ENCODE data around the gene MACF1. TPM values are rescaled to one million over a fixed set of nuclear protein-coding genes. Genes with fewer than 3 reads are reported as not detected.
"Not testable (repeated sequence)": the region's sequence is repeated elsewhere in the genome, so short reads cannot be mapped to it uniquely, and the experiment has no call there.

Gene MACF1
- total RNA-seq, 4 donors from 2014 or later: 421 to 942 (median 545) TPM

DNA sequence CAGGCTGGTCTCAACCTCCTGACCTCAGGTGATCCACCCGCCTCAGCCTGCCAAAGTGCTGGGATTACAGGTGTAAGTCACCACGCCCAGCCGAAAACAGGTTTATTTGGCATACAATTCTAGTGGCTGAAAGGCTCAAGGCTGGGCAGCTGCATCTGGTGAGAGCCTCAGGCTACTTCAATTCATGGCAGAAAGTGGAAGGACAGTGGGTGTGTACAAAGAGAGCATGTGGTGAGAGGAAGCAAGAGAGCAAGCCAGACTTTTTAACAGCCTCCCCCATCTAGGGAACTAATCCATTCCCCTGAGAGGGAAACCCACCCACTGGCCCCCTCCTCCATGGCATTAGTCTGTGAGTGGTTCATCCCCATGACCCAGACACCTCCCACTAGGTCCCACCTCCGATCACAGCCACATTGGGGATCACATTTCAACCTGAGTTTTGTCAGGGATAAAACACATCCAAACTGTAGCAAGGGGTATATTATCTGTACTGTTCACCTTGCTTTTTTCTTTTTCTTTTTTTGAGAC, 296.4 kb downstream of the MACF1 start:
- Histone ChIP-seq H3K4me1 (no peaks in the 10 kb centered on the region), H3K4me3 (no peak overlapping the region), H3K9me3 (no peaks in the 10 kb centered on the region), H3K36me3 (no peaks in the 10 kb centered on the region), H3K27me3 (peaks cover 3% of the 10 kb centered on the region), H3K27ac (no peak overlapping the region)
- no peak for DNase-seq (ENCODE audit: low spot score in 2 of 2)
- 62% methylated on average over 4 of the region's 4 CpGs for WGBS
- TF ChIP-seq EP300 (IDR thresholded peaks at IDR 0.05) (no peak), POLR2A (IDR thresholded peaks at IDR 0.05) (no peak), CTCF (IDR thresholded peaks at IDR 0.05) (no peak), POLR2AphosphoS5 (IDR thresholded peaks at IDR 0.05) (no peak)

GRCh38 chr1:39501666-39502065, 297.2 kb downstream of the MACF1 start:
- Histone ChIP-seq H3K27me3 (peaks cover 3% of the 10 kb centered on the region), H3K27ac (no peak overlapping the region), H3K4me1 (no peaks in the 10 kb centered on the region), H3K36me3 (no peaks in the 10 kb centered on the region), H3K4me3 (no peak overlapping the region), H3K9me3 (no peaks in the 10 kb centered on the region)
- TF ChIP-seq EP300 (IDR thresholded peaks at IDR 0.05) (no peak), CTCF (IDR thresholded peaks at IDR 0.05) (no peak), POLR2A (IDR thresholded peaks at IDR 0.05) (no peak), POLR2AphosphoS5 (IDR thresholded peaks at IDR 0.05) (no peak)
- WGBS: 74% methylated on average over 5 of the region's 5 CpGs
- DNase-seq (ENCODE audit: low spot score in 2 of 2): no peak

DNA sequence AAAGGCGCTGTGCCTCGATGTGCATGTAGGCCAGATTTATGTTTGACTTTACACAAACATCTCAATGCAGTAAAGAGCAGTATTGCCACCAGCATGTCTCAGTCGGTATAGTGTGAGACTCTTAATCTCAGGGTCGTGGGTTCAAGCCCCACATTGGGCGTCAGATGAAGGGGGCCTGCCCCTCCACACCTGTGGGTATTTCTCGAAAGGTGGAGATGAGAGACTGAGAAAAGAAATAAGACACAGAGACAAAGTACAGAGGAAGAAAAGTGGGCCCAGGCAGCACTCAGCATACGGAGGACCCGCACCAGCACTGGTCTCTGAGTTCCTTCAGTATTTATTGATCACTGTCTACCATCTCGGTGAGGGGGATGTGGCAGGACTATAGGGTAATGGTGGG, 299.9 kb downstream of the MACF1 start:
- H3K9me3 ChIP-seq; H3K4me1 ChIP-seq; DNase-seq (ENCODE audit: low spot score in 2 of 2); H3K36me3 ChIP-seq; H3K27me3 ChIP-seq; H3K4me3 ChIP-seq; H3K27ac ChIP-seq: not testable (repeated sequence)
- 78% methylated on average over 9 of the region's 9 CpGs for WGBS

DNA sequence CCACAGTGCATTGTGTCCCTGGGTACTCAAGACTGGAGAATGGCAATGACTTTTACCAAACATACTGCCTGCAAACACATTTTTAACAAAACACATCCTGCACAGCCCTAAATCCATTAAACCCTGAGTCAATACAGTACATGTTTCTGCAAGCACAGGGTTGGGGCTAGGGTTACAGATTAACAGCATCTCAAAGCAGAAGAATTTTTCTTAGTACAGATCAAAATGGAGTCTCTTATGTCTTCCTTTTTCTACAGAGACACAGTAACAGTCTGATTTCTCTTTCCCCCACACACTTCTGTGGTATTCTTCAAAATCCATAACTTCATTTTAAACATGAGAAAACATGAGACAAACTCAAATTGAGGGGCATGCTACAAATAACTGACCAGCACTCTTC, 300.8 kb downstream of the MACF1 start:
- DNase-seq (ENCODE audit: low spot score in 2 of 2): no peak

DNA sequence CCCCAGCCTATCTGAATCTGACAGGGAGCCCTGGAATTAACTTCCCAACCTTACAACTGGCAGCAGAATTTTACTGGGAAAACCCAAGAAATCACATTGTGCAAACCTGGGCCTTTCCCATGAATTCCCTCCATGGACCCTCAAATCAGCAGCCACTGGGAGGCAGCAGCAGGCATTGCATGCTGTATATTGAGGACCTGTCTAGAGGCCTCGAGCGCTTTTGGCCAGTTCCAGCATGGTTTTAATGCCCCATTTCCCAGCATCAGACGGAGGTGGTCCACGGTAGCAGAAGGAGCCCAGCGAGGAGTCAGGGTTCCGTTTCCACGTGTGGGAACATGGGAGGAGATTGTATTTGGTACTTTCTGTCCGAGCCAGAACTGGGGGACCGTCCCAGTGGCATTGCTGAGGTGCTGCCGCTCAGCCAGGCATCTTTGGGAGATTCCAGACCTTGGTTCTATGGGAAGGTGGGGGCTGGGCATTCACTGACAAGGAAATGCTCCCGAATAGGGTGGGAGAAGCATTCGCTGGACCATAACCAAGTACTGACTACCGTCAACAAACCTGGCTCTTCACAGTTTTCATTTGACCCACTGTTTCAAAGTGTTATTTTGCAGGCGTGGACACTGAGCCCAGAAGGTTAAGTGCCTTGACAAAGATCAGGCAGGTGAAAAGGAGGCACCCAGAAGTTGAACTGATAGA, 302.9 kb downstream of the MACF1 start:
- 86% methylated on average over 13 of the region's 14 CpGs for WGBS
- Histone ChIP-seq H3K36me3 (no peaks in the 10 kb centered on the region), H3K9me3 (no peaks in the 10 kb centered on the region), H3K4me3 (no peak overlapping the region), H3K27me3 (no peaks in the 10 kb centered on the region), H3K4me1 (no peaks in the 10 kb centered on the region), H3K27ac (no peak overlapping the region)
- no peak for DNase-seq (ENCODE audit: low spot score in 2 of 2)
- TF ChIP-seq EP300 (IDR thresholded peaks at IDR 0.05) (no peak), POLR2AphosphoS5 (IDR thresholded peaks at IDR 0.05) (no peak), POLR2A (IDR thresholded peaks at IDR 0.05) (no peak), CTCF (IDR thresholded peaks at IDR 0.05) (no peak)

More for the DNA sequence above, 300.8 kb downstream of the MACF1 start:
- H3K27me3 ChIP-seq: no peaks in the 10 kb centered on the region
- no peaks in the 10 kb centered on the region for H3K36me3 ChIP-seq
- TF ChIP-seq CTCF (IDR thresholded peaks at IDR 0.05) (no peak), EP300 (IDR thresholded peaks at IDR 0.05) (no peak), POLR2A (IDR thresholded peaks at IDR 0.05) (no peak), POLR2AphosphoS5 (IDR thresholded peaks at IDR 0.05) (no peak)
- no peak overlapping the region for H3K4me3 ChIP-seq
- H3K4me1 ChIP-seq: no peaks in the 10 kb centered on the region
- H3K9me3 ChIP-seq: no peaks in the 10 kb centered on the region
- no peak overlapping the region for H3K27ac ChIP-seq
